ENCODE data around the gene MCF2L. TPM values are rescaled to one million over a fixed set of nuclear protein-coding genes. Genes with fewer than 3 reads are reported as not detected.

Gene MCF2L
- total RNA-seq, 1 donor from 2014 or later = 16.5 TPM

- TF ChIP-seq CTCF (IDR thresholded peaks at IDR 0.05; ENCODE audit: unreplicated experiment) = no peak
- H3K4me1 Mint-ChIP-seq (ENCODE audit: unreplicated experiment) = peaks cover 8% of the 10 kb centered on the region
- H3K27me3 Mint-ChIP-seq (ENCODE audit: unreplicated experiment) = peaks cover 10% of the 10 kb centered on the region
- H3K4me3 Mint-ChIP-seq (ENCODE audit: unreplicated experiment) = no peak overlapping the region
- DNase-seq (ENCODE audit: low spot score) = no peak
- peaks cover 3% of the 10 kb centered on the region for H3K36me3 Mint-ChIP-seq (ENCODE audit: low read depth, unreplicated experiment)
- no peaks in the 10 kb centered on the region for H3K9me3 Mint-ChIP-seq (ENCODE audit: unreplicated experiment)
- H3K27ac Mint-ChIP-seq (ENCODE audit: unreplicated experiment) = no peak overlapping the region
These were observed 5.4 kb upstream of the MCF2L start for GRCh38 chr13:112963641-112964040.

DNA sequence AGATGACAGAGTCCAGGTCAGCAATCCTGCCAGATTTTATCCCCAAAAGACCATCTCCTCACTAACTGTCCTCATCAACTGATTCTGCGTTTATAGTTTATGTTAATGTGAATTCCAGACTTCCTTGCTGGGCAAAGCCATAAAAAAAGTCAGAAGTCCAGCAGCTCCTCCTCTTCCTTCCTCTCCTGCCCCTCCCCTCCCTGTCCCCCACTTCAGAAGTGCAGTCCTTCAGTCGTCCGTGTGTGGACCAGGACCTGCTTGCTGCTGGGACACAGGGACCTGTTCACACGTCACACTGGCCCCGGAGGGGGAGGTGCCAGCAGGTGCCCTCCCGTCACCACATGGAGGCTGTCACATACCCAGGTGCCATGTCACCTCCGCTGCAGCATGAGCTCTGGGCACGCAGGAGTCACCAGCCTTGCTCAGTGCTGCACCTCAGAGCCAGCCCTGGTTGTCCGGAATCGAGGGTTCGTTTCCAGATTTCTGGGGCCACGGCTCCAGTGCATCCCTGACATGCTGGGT is 4.0 kb upstream of the MCF2L start:
- Mint-ChIP-seq H3K4me1 (ENCODE audit: unreplicated experiment) (peaks cover 6% of the 10 kb centered on the region), H3K4me3 (ENCODE audit: unreplicated experiment) (no peak overlapping the region), H3K27ac (ENCODE audit: unreplicated experiment) (no peak overlapping the region), H3K27me3 (ENCODE audit: unreplicated experiment) (peaks cover 17% of the 10 kb centered on the region), H3K9me3 (ENCODE audit: unreplicated experiment) (no peaks in the 10 kb centered on the region), H3K36me3 (ENCODE audit: low read depth, unreplicated experiment) (peaks cover 3% of the 10 kb centered on the region)
- TF ChIP-seq CTCF (IDR thresholded peaks at IDR 0.05; ENCODE audit: unreplicated experiment) = no peak
- DNase-seq (ENCODE audit: low spot score) = no peak

DNA sequence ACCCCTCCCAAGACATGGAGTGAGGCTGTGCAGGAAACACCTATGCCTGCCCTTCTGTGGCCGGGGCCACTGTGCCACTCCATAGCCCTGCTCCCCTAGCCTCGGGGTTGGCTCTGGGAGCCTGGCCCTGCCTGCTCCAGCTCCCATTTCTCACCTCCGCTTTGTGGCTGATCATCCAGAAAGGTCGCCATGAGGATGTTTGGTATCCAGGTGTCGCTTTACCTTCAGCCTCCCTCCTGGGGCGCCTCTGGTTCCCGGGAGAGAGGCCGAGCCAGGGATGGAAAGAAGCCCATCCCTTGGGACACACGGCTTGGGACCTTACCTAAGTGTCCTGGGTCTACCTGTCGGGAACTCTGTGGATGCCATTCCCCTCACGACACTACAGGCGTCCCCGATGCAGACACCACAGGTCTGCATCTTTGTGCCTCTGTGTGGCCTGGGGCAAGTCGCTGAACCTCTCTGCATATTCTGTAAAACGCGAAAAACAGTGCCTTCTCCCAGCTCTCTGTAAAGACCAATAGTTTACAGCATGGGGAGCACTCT is 3.4 kb upstream of the MCF2L start:
- Mint-ChIP-seq H3K4me3 (ENCODE audit: unreplicated experiment) (no peak overlapping the region), H3K27ac (ENCODE audit: unreplicated experiment) (no peak overlapping the region), H3K9me3 (ENCODE audit: unreplicated experiment) (no peaks in the 10 kb centered on the region), H3K4me1 (ENCODE audit: unreplicated experiment) (peaks cover 6% of the 10 kb centered on the region), H3K27me3 (ENCODE audit: unreplicated experiment) (peaks cover 21% of the 10 kb centered on the region), H3K36me3 (ENCODE audit: low read depth, unreplicated experiment) (peaks cover 9% of the 10 kb centered on the region)
- no peak for DNase-seq (ENCODE audit: low spot score)
- TF ChIP-seq CTCF (IDR thresholded peaks at IDR 0.05; ENCODE audit: unreplicated experiment) = no peak

DNA sequence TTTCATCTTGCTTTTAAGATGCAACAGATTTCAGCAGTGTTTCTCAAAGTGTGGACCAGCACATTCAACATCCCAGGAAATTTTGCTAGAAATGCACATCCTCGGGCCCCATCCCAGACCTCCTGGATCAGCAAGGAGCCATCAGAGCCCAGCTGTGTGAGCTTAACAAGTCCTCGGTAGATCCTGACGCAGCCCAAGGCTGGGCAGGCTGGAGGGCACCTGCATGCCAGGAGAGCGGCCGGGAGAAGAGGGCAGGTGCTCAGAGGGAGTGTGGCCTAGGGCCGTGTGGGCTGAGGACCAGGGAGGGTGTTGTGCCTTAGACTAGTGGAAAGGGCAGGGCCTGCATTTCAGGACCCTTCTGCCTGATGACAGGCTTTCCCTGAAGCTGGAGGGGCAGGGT is 2.2 kb upstream of the MCF2L start:
- no peak for TF ChIP-seq CTCF (IDR thresholded peaks at IDR 0.05; ENCODE audit: unreplicated experiment)
- Mint-ChIP-seq H3K27me3 (ENCODE audit: unreplicated experiment) (peaks cover 24% of the 10 kb centered on the region), H3K36me3 (ENCODE audit: low read depth, unreplicated experiment) (peaks cover 8% of the 10 kb centered on the region), H3K27ac (ENCODE audit: unreplicated experiment) (no peak overlapping the region), H3K4me1 (ENCODE audit: unreplicated experiment) (peaks cover 6% of the 10 kb centered on the region), H3K4me3 (ENCODE audit: unreplicated experiment) (no peak overlapping the region), H3K9me3 (ENCODE audit: unreplicated experiment) (no peaks in the 10 kb centered on the region)
- no peak for DNase-seq (ENCODE audit: low spot score)

DNA sequence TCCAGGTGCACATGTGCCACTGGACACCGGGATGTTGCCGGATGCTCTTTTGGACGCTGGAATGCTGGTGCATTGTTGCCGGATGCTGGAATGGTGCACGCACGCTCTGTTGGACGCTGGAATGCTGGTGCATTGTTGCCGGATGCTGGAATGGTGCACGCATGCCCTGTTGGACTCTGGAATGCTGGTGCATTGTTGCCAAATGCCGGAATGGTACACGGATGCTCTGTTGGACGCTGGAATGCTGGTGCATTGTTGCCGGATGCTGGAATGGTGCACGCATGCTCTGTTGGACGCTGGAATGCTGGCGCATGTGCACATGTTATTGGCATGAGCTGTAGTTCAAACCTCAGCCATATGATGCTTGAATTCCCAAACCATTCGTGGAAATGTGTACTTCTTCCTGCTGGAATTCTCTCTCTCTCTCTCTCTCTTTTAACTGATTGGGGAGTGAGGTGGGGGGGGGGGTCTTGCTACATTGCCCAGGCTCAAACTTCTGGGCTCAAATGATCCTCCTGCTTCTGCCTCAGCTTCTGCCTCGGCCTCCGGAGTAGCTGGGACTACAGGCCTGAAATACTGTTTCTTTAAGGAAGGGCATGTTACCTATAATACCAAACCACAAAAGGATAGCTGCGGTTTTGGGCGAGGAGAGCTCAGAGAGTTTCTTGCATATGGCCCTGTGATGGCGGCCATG is 1.2 kb upstream of the MCF2L start:
- no peak for TF ChIP-seq CTCF (IDR thresholded peaks at IDR 0.05; ENCODE audit: unreplicated experiment)
- Mint-ChIP-seq H3K27me3 (ENCODE audit: unreplicated experiment) (peaks cover 26% of the 10 kb centered on the region), H3K36me3 (ENCODE audit: low read depth, unreplicated experiment) (peaks cover 6% of the 10 kb centered on the region), H3K4me3 (ENCODE audit: unreplicated experiment) (no peak overlapping the region), H3K4me1 (ENCODE audit: unreplicated experiment) (peaks cover 6% of the 10 kb centered on the region), H3K9me3 (ENCODE audit: unreplicated experiment) (no peaks in the 10 kb centered on the region), H3K27ac (ENCODE audit: unreplicated experiment) (no peak overlapping the region)
- no peak for DNase-seq (ENCODE audit: low spot score)
